H9 (cell line): ENCODE results near the gene MTRF1. TPM values are rescaled to one million over a fixed set of nuclear protein-coding genes. Genes with fewer than 3 reads are reported as not detected.

Experiments used
- DNase-seq: peaks from one replicate; pipeline ENCODE4 v3.0.0-alpha.2; 2017
- H2AFZ ChIP-seq: one replicate; pipeline ENCODE4 v1.6.1; 2013; ENCODE audit warnings: mild to moderate bottlenecking, low read length, control low read depth, moderate library complexity
- H2AK5ac ChIP-seq: 2 replicates; pipeline ENCODE4 v1.6.1; 2013; ENCODE audit warnings: low read length, control low read depth, mixed read lengths; ENCODE audit not compliant: insufficient read length
- H2BK120ac ChIP-seq: one replicate; pipeline ENCODE4 v1.6.1; 2013; ENCODE audit warnings: low read depth, mild to moderate bottlenecking, low read length, control low read depth, inconsistent platforms; ENCODE audit not compliant: poor library complexity, severe bottlenecking
- H2BK12ac ChIP-seq: 2 replicates; pipeline ENCODE4 v1.6.1; 2013; ENCODE audit warnings: low read length, control low read depth, mixed read lengths, low read depth; ENCODE audit not compliant: insufficient read length
- H2BK15ac ChIP-seq: 2 replicates; pipeline ENCODE4 v1.6.1; 2013; ENCODE audit warnings: low read depth, low read length, control low read depth
- H2BK20ac ChIP-seq: one replicate; pipeline ENCODE4 v1.6.1; 2013; ENCODE audit warnings: low read depth, mild to moderate bottlenecking, low read length, control low read depth, inconsistent platforms; ENCODE audit not compliant: poor library complexity, severe bottlenecking
- H2BK5ac ChIP-seq: 2 replicates; pipeline ENCODE4 v1.6.1; 2013; ENCODE audit warnings: low read length, control low read depth, mixed read lengths; ENCODE audit not compliant: insufficient read length
- H3K14ac ChIP-seq: 2 replicates; pipeline ENCODE4 v1.6.1; 2013; ENCODE audit warnings: low read length, control low read depth; ENCODE audit not compliant: insufficient read depth
- H3K18ac ChIP-seq: 2 replicates; pipeline ENCODE4 v1.6.1; 2013; ENCODE audit warnings: low read depth, mild to moderate bottlenecking, mixed read lengths, low read length, control low read depth; ENCODE audit not compliant: insufficient read length
- H3K23ac ChIP-seq: 2 replicates; pipeline ENCODE4 v1.6.1; 2013; ENCODE audit warnings: low read length, control low read depth, mixed read lengths, low read depth; ENCODE audit not compliant: insufficient read length
- H3K23me2 ChIP-seq: 2 replicates; pipeline ENCODE4 v1.6.1; 2013; ENCODE audit warnings: low read depth, mild to moderate bottlenecking, mixed read lengths, low read length, control low read depth; ENCODE audit not compliant: insufficient read length, poor library complexity, severe bottlenecking
- H3K27ac ChIP-seq: 2 replicates; pipeline ENCODE4 v1.5.1; 2013; ENCODE audit warnings: low read length, control low read depth, mixed read lengths, low read depth; ENCODE audit not compliant: insufficient read length
- H3K27me3 ChIP-seq: 2 replicates; pipeline ENCODE4 v1.6.1; 2013; ENCODE audit warnings: low read length, control low read depth, inconsistent platforms; ENCODE audit not compliant: insufficient read depth
- H3K4ac ChIP-seq: 2 replicates; pipeline ENCODE4 v1.6.1; 2013; ENCODE audit warnings: low read depth, mild to moderate bottlenecking, control low read depth, inconsistent platforms, low read length, moderate library complexity
- H3K4me1 ChIP-seq: 2 replicates; pipeline ENCODE4 v1.6.1; 2013; ENCODE audit warnings: low read length, control low read depth, inconsistent platforms; ENCODE audit not compliant: insufficient read depth
- H3K4me2 ChIP-seq: 2 replicates; pipeline ENCODE4 v1.6.1; 2013; ENCODE audit warnings: low read length, control low read depth, mixed read lengths; ENCODE audit not compliant: insufficient read length, insufficient read depth
- H3K56ac ChIP-seq: 2 replicates; pipeline ENCODE4 v1.6.1; 2013; ENCODE audit warnings: low read depth, mild to moderate bottlenecking, mixed read lengths, low read length, control low read depth; ENCODE audit not compliant: insufficient read length
- H3K79me1 ChIP-seq: 2 replicates; pipeline ENCODE4 v1.6.1; 2013; ENCODE audit warnings: low read depth, mild to moderate bottlenecking, moderate library complexity, low read length, control low read depth, inconsistent platforms; ENCODE audit not compliant: insufficient read depth, poor library complexity, severe bottlenecking
- H3K79me2 ChIP-seq: 2 replicates; pipeline ENCODE4 v1.6.1; 2013; ENCODE audit warnings: low read length, control low read depth, inconsistent platforms; ENCODE audit not compliant: insufficient read depth
- H3K9ac ChIP-seq: 2 replicates; pipeline ENCODE4 v1.6.1; 2013; ENCODE audit warnings: low read length, control low read depth, mixed read lengths; ENCODE audit not compliant: insufficient read length; ENCODE audit errors: extremely low read depth
- H3K9me3 ChIP-seq: one replicate; pipeline ENCODE4 v1.6.1; 2013; ENCODE audit warnings: low read depth, low read length, inconsistent platforms; ENCODE audit not compliant: control insufficient read depth
- H3T11ph ChIP-seq: one replicate; pipeline ENCODE4 v1.6.1; 2013; ENCODE audit warnings: mild to moderate bottlenecking, low read length, control low read depth, inconsistent platforms
- H4K20me1 ChIP-seq: one replicate; pipeline ENCODE4 v1.6.1; 2013; ENCODE audit not compliant: control insufficient read depth, insufficient read length, insufficient read depth
- H4K5ac ChIP-seq: 2 replicates; pipeline ENCODE4 v1.6.1; 2013; ENCODE audit warnings: low read depth, mild to moderate bottlenecking, mixed read lengths, low read length, control low read depth; ENCODE audit not compliant: insufficient read length
- H4K8ac ChIP-seq: replicated peaks from 2 replicates; pipeline ENCODE4 v1.6.1; 2013; ENCODE audit warnings: low read length, control low read depth, mixed read lengths, low read depth; ENCODE audit not compliant: insufficient read length
- H4K91ac ChIP-seq: 2 replicates; pipeline ENCODE4 v1.6.1; 2013; ENCODE audit warnings: low read depth, mild to moderate bottlenecking, moderate library complexity, mixed read lengths, low read length, control low read depth; ENCODE audit not compliant: insufficient read length
- H3K27ac Mint-ChIP-seq, 3 experiments: 2 replicates in 2 of 3; 3 replicates in 1 of 3; pipeline ENCODE4 v1.8.0; 2020 to 2021; ENCODE audit warnings: mixed read lengths in 3 of 3, mild to moderate bottlenecking in 1 of 3, moderate library complexity in 1 of 3
- H3K27me3 Mint-ChIP-seq: 2 replicates; pipeline ENCODE4 v1.8.0; 2021; ENCODE audit warnings: low read depth, mild to moderate bottlenecking, moderate library complexity, mixed read lengths
- H3K36me3 Mint-ChIP-seq, 3 experiments: 2 replicates in 2 of 3; 3 replicates in 1 of 3; pipeline ENCODE4 v1.8.0; 2020 to 2021; ENCODE audit warnings: low read depth in 3 of 3, mixed read lengths in 3 of 3; ENCODE audit not compliant: insufficient read depth in 1 of 3
- H3K4me1 Mint-ChIP-seq, 2 experiments: 2 replicates each; pipeline ENCODE4 v1.8.0; 2020; ENCODE audit warnings: mixed read lengths in 2 of 2
- H3K4me3 Mint-ChIP-seq, 2 experiments: 2 replicates in 1 of 2; 3 replicates in 1 of 2; pipeline ENCODE4 v1.8.0; 2020 to 2021; ENCODE audit warnings: mild to moderate bottlenecking in 2 of 2, mixed read lengths in 2 of 2, moderate library complexity in 1 of 2
- H3K9me3 Mint-ChIP-seq, 2 experiments: 2 replicates in 1 of 2; 3 replicates in 1 of 2; pipeline ENCODE4 v1.8.0; 2020; ENCODE audit warnings: mild to moderate bottlenecking in 2 of 2, mixed read lengths in 2 of 2, moderate library complexity in 1 of 2
- WGBS: extraction: QIAGEN DNeasy Blood & Tissue Kit; methylation state at CpG from one replicate; pipeline ENCODE4 v1.1.7; 2013; ENCODE audit warnings: missing lambda C conversion rate, low lambda C conversion rate, mixed read lengths; ENCODE audit not compliant: insufficient read length; ENCODE audit errors: extremely low coverage; 5-methylcytosine and 5-hydroxymethylcytosine counted together
- total RNA-seq: library from RNA; stranded (reverse); gene quantifications from 2 replicates; pipeline ENCODE4 v1.2.1, GENCODE V29; 2021
- TF ChIP-seq, protein P1 (sequence below): fragments of 200-600 bp; sonication (generic); conservative IDR thresholded peaks from 3 replicates; pipeline ENCODE4 v1.8.0; 2021; ENCODE audit warnings: antibody characterized with exemption, mild to moderate bottlenecking

MTRF1 gene
- total RNA-seq, 1 experiment from 2014 or later, result 16.2 TPM

GRCh38 chr13:41244556-41244955, 18.8 kb downstream of the MTRF1 start:
- Histone ChIP-seq H2BK120ac (no peak overlapping the region), H2BK5ac (no peak overlapping the region), H3K23ac (no peak overlapping the region), H3K4me2 (no peak overlapping the region), H3K9ac (no peak overlapping the region), H2BK12ac (no peak overlapping the region), H4K5ac (no peak overlapping the region), H4K20me1 (no peaks in the 10 kb centered on the region), H3K56ac (no peak overlapping the region), H2AFZ (no peak overlapping the region), H3K4ac (no peak overlapping the region), H3K27ac (no peak overlapping the region), H3K14ac (no peak overlapping the region), H4K91ac (no peak overlapping the region), H3K9me3 (no peaks in the 10 kb centered on the region), H3K79me2 (no peaks in the 10 kb centered on the region), H3K4me1 (no peaks in the 10 kb centered on the region), H3K79me1 (no peaks in the 10 kb centered on the region), H2BK15ac (no peak overlapping the region), H3K18ac (no peak overlapping the region), H4K8ac (no peak overlapping the region), H3K23me2 (no peaks in the 10 kb centered on the region), H2BK20ac (no peak overlapping the region), H3K27me3 (no peaks in the 10 kb centered on the region), H2AK5ac (no peak overlapping the region), H3T11ph (no peak overlapping the region)
- peaks cover 1 to 15% (median 10%) of the 10 kb centered on the region in 3 experiments; a peak in 3 of 7 replicates for H3K36me3 Mint-ChIP-seq
- H3K4me1 Mint-ChIP-seq, result no peaks in the 10 kb centered on the region
- no peaks in the 10 kb centered on the region for H3K27me3 Mint-ChIP-seq
- H3K4me3 Mint-ChIP-seq, result no peak overlapping the region
- no peak for DNase-seq
- TF ChIP-seq, protein P1, sequence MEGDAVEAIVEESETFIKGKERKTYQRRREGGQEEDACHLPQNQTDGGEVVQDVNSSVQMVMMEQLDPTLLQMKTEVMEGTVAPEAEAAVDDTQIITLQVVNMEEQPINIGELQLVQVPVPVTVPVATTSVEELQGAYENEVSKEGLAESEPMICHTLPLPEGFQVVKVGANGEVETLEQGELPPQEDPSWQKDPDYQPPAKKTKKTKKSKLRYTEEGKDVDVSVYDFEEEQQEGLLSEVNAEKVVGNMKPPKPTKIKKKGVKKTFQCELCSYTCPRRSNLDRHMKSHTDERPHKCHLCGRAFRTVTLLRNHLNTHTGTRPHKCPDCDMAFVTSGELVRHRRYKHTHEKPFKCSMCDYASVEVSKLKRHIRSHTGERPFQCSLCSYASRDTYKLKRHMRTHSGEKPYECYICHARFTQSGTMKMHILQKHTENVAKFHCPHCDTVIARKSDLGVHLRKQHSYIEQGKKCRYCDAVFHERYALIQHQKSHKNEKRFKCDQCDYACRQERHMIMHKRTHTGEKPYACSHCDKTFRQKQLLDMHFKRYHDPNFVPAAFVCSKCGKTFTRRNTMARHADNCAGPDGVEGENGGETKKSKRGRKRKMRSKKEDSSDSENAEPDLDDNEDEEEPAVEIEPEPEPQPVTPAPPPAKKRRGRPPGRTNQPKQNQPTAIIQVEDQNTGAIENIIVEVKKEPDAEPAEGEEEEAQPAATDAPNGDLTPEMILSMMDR, result no peak
- no peaks in the 10 kb centered on the region for H3K9me3 Mint-ChIP-seq
- no CpG with 5 or more reads among the region's 3 CpGs for WGBS
- no peak overlapping the region for H3K27ac Mint-ChIP-seq
